ENCODE results near the gene OOSP4B. TPM values are rescaled to one million over a fixed set of nuclear protein-coding genes. Genes with fewer than 3 reads are reported as not detected.

OOSP4B gene
- total RNA-seq, 2 experiments from 2014 or later = not detected

GRCh38 chr11:60080535-60080934 is 63.6 kb downstream of the OOSP4B start:
- TF ChIP-seq CTCF (conservative IDR thresholded peaks at IDR 0.05; ENCODE audit: low read length) (no peak), EZH2phosphoT487 (IDR thresholded peaks at IDR 0.05; ENCODE audit: borderline replicate concordance, low read depth, low read length) (no peak)
- Histone ChIP-seq H3K9me3 (ENCODE audit: low read length) (no peaks in the 10 kb centered on the region), H3K4me1 (ENCODE audit: insufficient read depth, low read length, poor library complexity, severe bottlenecking) (no peaks in the 10 kb centered on the region), H3K4me3 (ENCODE audit: low read depth, low read length, poor library complexity, severe bottlenecking) (no peak overlapping the region), H3K27ac (ENCODE audit: low read depth, low read length, poor library complexity, severe bottlenecking) (no peak overlapping the region), H2AFZ (ENCODE audit: low read length) (no peak overlapping the region), H3K4me2 (ENCODE audit: low read length) (no peak overlapping the region), H3K36me3 (ENCODE audit: insufficient read depth, low read length) (no peaks in the 10 kb centered on the region), H3K9me2 (ENCODE audit: insufficient read depth, low read length) (no peaks in the 10 kb centered on the region), H4K20me1 (ENCODE audit: insufficient read depth, low read length) (no peaks in the 10 kb centered on the region), H3K79me2 (ENCODE audit: insufficient read depth, low read depth, low read length) (no peaks in the 10 kb centered on the region)
- intact Hi-C loops (cut with micrococcal nuclease; ENCODE audit: unreplicated experiment) = no loop called here
- CTCF ChIA-PET (ENCODE audit: unreplicated experiment) = no interaction called here
- POLR2A ChIA-PET = no interaction called here
- no peak for DNase-seq (ENCODE audit: low spot score)
- no TSS peak for BruUV-seq (replicated peaks)

Other genes starting within 250 kb of the OOSP4B start
- gene MRPL16, start 206.4 kb upstream of the OOSP4B start, total RNA-seq (2014; rRNA removed; shearing (Covaris generic)) = 133 and 159 TPM in 2 replicates
- gene MRPL16, start 206.4 kb upstream of the OOSP4B start, total RNA-seq (2022) = 87.5 and 92.2 TPM in 2 replicates
- not detected in 2 replicates for gene CBLIF, start 171.7 kb upstream of the OOSP4B start, total RNA-seq (2014; rRNA removed; shearing (Covaris generic))
- not detected in 2 replicates for gene CBLIF, start 171.7 kb upstream of the OOSP4B start, total RNA-seq (2022)
- not detected in 2 replicates for gene TCN1, start 150.7 kb upstream of the OOSP4B start, total RNA-seq (2014; rRNA removed; shearing (Covaris generic))
- gene TCN1, start 150.7 kb upstream of the OOSP4B start, total RNA-seq (2022) = not detected in 2 replicates
- not detected in 2 replicates for gene OOSP3, start 138.4 kb upstream of the OOSP4B start, total RNA-seq (2014; rRNA removed; shearing (Covaris generic))
- gene OOSP3, start 138.4 kb upstream of the OOSP4B start, total RNA-seq (2022) = not detected in 2 replicates
- gene OOSP1, start 78.7 kb upstream of the OOSP4B start, total RNA-seq (2014; rRNA removed; shearing (Covaris generic)) = not detected in 2 replicates
- not detected in 2 replicates for gene OOSP1, start 78.7 kb upstream of the OOSP4B start, total RNA-seq (2022)
- not detected in 2 replicates for gene OOSP4A, start 53.1 kb upstream of the OOSP4B start, total RNA-seq (2014; rRNA removed; shearing (Covaris generic))
- not detected in 2 replicates for gene OOSP4A, start 53.1 kb upstream of the OOSP4B start, total RNA-seq (2022)
- gene OOSP2, start 23.2 kb downstream of the OOSP4B start, total RNA-seq (2014; rRNA removed; shearing (Covaris generic)) = not detected in 2 replicates
- not detected in 2 replicates for gene OOSP2, start 23.2 kb downstream of the OOSP4B start, total RNA-seq (2022)
- gene MS4A3, start 39.5 kb downstream of the OOSP4B start, total RNA-seq (2014; rRNA removed; shearing (Covaris generic)) = not detected in 2 replicates
- gene MS4A3, start 39.5 kb downstream of the OOSP4B start, total RNA-seq (2022) = not detected in 2 replicates
- not detected in 2 replicates for gene MS4A2, start 71.5 kb downstream of the OOSP4B start, total RNA-seq (2014; rRNA removed; shearing (Covaris generic))
- gene MS4A2, start 71.5 kb downstream of the OOSP4B start, total RNA-seq (2022) = not detected in 2 replicates
- gene MS4A6A, start 165.9 kb downstream of the OOSP4B start, total RNA-seq (2014; rRNA removed; shearing (Covaris generic)) = not detected in 2 replicates
- gene MS4A6A, start 165.9 kb downstream of the OOSP4B start, total RNA-seq (2022) = not detected in 2 replicates
- not detected in 2 replicates for gene MS4A4E, start 226.0 kb downstream of the OOSP4B start, total RNA-seq (2014; rRNA removed; shearing (Covaris generic))
- not detected in 2 replicates for gene MS4A4E, start 226.0 kb downstream of the OOSP4B start, total RNA-seq (2022)

All from OCI-LY7 (cell line).